Spinal cord (tissue), 10 donors: ENCODE results near the gene NDUFA13. TPM values are rescaled to one million over a fixed set of nuclear protein-coding genes. Genes with fewer than 3 reads are reported as not detected.

Experiments
- DNase-seq, 6 donors: peaks; one replicate each; pipeline versions ENCODE4 v3.0.0 to v3.0.0-alpha.2; 2013 to 2015; ENCODE audit warnings: low spot score in 6 of 6, low read depth in 4 of 6
- H3K27ac ChIP-seq: one replicate; pipeline ENCODE4 v1.5.1; 2013; ENCODE audit warnings: low read depth, low read length, control low read depth
- H3K27me3 ChIP-seq: one replicate; pipeline ENCODE4 v1.6.1; 2013; ENCODE audit warnings: low read length; ENCODE audit not compliant: control insufficient read depth, insufficient read depth
- H3K36me3 ChIP-seq: one replicate; pipeline ENCODE4 v1.6.1; 2013; ENCODE audit warnings: low read length; ENCODE audit not compliant: control insufficient read depth, insufficient read depth
- H3K4me1 ChIP-seq: one replicate; pipeline ENCODE4 v1.6.1; 2013; ENCODE audit warnings: low read length; ENCODE audit not compliant: control insufficient read depth, insufficient read depth
- H3K4me3 ChIP-seq: one replicate; pipeline ENCODE4 v1.5.1; 2013; ENCODE audit warnings: low read depth, low read length, control low read depth
- H3K9me3 ChIP-seq: one replicate; pipeline ENCODE4 v1.6.1; 2013; ENCODE audit warnings: low read length; ENCODE audit not compliant: control insufficient read depth, insufficient read depth
- WGBS: methylation state at CpG from one replicate; pipeline ENCODE4 v1.1.5; 2013; ENCODE audit warnings: missing lambda C conversion rate; ENCODE audit not compliant: insufficient coverage; 5-methylcytosine and 5-hydroxymethylcytosine counted together
- polyA plus RNA-seq, 2 donors: library from polyadenylated mRNA; unstranded; fragments of 120-200 nt; gene quantifications; one replicate each; pipeline ENCODE4 v1.2.1, GENCODE V29; 2013; ENCODE audit not compliant: insufficient read length in 2 of 2
- total RNA-seq, 2 donors: library from RNA; depleted of rRNA in 1 of 2; stranded (reverse); fragments of 120-200 nt in 1 of 2; fragments of >200 nt in 1 of 2; gene quantifications; one replicate each; pipeline versions ENCODE4 v1.2.3 to v1.2.4, GENCODE V29; 2013 to 2014
- donor health status: healthy.

The NDUFA13 gene
- total and polyA plus RNA-seq, 4 donors, result 103 to 393 (median 345) TPM

DNA sequence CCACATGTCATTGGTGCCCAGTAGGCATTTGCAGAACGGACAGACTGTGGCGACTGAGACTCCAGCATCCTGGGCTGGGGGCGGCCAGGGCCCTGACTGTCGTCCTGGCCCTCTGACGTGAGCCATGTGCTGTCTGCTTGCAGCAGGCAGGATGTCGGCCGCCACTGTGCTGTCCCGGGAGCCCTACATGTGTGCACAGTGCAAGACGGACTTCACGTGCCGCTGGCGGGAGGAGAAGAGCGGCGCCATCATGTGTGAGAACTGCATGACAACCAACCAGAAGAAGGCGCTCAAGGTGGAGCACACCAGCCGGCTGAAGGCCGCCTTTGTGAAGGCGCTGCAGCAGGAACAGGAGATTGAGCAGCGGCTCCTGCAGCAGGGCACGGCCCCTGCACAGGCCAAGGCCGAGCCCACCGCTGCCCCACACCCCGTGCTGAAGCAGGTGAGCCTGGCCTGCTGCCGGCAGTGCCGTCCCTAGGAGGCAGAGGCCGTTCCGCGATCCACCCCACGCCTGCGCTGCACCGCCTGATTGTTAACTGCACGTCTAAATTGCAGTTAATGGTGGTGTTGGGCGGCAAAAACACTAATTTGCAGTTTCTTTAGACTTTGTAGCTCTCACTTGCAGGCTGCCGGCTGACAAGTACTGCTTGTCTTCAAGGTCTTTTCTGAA, 14.9 kb upstream of the NDUFA13 start:
- 89% methylated on average over 34 of the region's 34 CpGs for WGBS
- Histone ChIP-seq H3K4me3 (no peak overlapping the region), H3K36me3 (peaks cover 98% of the 10 kb centered on the region), H3K27ac (no peak overlapping the region), H3K4me1 (no peaks in the 10 kb centered on the region), H3K9me3 (no peaks in the 10 kb centered on the region), H3K27me3 (no peaks in the 10 kb centered on the region)
- no peak for DNase-seq

DNA sequence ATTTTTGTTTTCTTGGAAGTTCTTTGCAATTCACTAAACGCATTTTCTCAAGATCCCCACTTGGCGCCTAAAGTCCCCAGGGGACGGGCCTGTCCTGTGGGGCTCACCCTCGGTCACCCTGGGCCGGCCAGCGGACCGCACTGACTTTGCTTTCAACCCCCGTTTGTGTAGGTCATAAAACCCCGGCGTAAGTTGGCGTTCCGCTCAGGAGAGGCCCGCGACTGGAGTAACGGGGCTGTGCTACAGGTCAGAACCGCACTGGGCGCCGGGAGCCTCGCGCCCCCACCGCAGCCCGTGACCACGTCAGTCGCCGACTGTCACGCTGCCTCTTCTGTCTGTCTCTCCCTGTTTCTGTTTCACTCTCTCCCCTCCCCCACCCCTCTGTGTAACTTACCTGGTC, 14.2 kb upstream of the NDUFA13 start:
- H3K36me3 ChIP-seq, result peaks cover 97% of the 10 kb centered on the region
- no peaks in the 10 kb centered on the region for H3K9me3 ChIP-seq
- no peak overlapping the region for H3K4me3 ChIP-seq
- DNase-seq, result no peak
- WGBS, result 90% methylated on average over 17 of the region's 26 CpGs
- H3K27ac ChIP-seq, result no peak overlapping the region
- no peaks in the 10 kb centered on the region for H3K4me1 ChIP-seq
- no peaks in the 10 kb centered on the region for H3K27me3 ChIP-seq

DNA sequence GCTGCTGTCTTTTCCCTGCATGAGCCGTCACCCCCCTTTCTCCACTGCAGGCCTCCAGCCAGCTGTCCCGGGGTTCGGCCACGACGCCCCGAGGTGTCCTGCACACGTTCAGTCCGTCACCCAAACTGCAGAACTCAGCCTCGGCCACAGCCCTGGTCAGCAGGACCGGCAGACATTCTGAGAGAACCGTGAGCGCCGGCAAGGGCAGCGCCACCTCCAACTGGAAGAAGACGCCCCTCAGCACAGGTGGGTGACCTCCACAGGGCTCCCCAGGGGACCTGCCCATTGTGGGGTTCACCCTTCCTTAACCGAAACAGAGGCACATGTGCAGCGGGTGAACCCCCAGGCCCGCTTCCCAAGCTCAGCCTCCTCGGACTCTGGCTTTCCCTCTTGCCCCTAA, 13.7 kb upstream of the NDUFA13 start:
- Histone ChIP-seq H3K9me3 (no peaks in the 10 kb centered on the region), H3K27me3 (no peaks in the 10 kb centered on the region), H3K36me3 (peaks cover 94% of the 10 kb centered on the region), H3K4me1 (no peaks in the 10 kb centered on the region), H3K4me3 (no peak overlapping the region), H3K27ac (no peak overlapping the region)
- WGBS, result 98% methylated on average over 19 of the region's 19 CpGs
- DNase-seq, result no peak

DNA sequence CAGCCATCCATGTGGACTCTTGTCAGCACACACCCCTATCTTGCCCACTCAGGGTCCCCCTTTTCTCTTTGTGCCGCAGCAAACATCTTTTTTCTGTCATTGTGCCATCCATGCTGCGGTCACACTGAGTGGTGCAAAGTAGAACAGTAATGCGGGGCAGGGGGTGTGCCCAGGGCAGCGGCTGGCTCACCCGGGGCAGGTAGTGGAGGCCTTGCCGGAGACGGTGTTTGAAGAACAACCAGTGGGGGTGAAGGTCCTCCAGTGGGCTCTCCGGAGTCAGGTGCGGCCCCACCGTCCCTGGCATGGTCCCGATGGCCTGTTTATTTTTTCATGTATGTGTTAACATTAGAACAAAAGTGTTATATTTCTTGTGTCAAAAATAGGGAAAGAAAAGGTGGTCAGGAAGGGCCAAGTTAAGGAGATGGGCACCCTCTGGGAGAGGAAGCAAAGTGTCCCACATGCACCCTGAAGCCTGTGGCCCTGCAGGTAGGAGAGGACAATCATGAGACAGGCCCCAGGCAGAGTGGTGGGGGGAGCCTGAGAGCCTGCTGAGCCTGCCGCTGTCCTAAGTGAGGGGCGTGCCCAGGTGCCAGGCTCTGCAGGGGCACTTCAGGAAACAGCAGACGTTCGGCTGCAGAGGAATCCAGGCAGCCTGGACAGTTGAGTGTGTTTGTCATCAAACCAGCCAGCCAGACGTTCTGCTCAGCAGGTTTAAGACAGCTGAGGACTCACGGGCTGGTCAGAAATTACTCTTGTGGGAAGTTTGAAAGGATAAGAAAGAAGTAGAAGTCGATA, 13.0 kb upstream of the NDUFA13 start:
- no peak for DNase-seq
- peaks cover 92% of the 10 kb centered on the region for H3K36me3 ChIP-seq
- 92% methylated on average over 18 of the region's 18 CpGs for WGBS
- no peaks in the 10 kb centered on the region for H3K27me3 ChIP-seq
- no peak overlapping the region for H3K4me3 ChIP-seq
- no peaks in the 10 kb centered on the region for H3K9me3 ChIP-seq
- H3K4me1 ChIP-seq, result no peaks in the 10 kb centered on the region
- H3K27ac ChIP-seq, result no peak overlapping the region

DNA sequence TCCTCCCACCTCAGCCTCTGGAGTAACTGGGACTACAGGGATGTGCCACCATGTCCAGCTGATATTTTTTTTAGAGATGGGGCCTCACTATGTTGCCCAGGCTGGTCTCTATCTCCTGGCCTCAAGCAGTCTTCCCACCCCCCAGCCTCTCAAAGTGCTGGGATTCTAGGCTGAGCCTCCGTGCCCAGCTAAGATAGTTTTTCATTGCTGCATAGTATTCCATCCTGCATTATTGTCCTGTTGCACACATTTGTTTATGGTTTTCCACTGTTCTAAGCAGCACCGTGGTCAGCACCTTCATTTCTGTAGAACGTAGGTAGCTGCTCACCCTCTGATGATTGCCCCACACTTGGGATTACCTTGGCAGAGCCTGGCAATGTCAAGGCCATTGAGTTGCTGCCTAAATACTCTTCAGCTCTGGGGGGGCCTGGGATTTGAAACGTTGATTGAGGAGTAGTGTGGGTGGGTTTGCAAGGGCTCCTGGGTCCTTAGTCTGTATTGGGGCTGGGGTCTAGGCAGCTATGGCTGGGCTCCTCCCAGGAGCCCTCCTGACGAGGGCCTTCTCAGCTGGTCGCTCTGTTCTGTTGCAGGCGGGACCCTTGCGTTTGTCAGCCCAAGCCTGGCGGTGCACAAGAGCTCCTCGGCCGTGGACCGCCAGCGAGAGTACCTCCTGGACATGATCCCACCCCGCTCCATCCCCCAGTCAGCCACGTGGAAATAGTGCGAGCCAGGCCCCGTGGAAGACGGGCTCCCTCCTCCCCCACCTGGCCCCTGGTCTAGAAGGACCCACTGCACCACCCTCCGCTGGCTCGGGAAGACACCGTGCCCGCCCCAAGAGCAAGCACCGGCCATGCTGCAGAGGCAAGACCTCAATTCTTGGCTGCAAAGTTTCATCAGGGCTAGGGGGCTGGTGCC, 11.0 kb upstream of the NDUFA13 start:
- no peaks in the 10 kb centered on the region for H3K4me1 ChIP-seq
- no peak overlapping the region for H3K4me3 ChIP-seq
- H3K27me3 ChIP-seq, result no peaks in the 10 kb centered on the region
- no peak for DNase-seq
- WGBS, result 93% methylated on average over 23 of the region's 23 CpGs
- H3K36me3 ChIP-seq, result peaks cover 76% of the 10 kb centered on the region
- H3K9me3 ChIP-seq, result no peaks in the 10 kb centered on the region
- H3K27ac ChIP-seq, result no peak overlapping the region

DNA sequence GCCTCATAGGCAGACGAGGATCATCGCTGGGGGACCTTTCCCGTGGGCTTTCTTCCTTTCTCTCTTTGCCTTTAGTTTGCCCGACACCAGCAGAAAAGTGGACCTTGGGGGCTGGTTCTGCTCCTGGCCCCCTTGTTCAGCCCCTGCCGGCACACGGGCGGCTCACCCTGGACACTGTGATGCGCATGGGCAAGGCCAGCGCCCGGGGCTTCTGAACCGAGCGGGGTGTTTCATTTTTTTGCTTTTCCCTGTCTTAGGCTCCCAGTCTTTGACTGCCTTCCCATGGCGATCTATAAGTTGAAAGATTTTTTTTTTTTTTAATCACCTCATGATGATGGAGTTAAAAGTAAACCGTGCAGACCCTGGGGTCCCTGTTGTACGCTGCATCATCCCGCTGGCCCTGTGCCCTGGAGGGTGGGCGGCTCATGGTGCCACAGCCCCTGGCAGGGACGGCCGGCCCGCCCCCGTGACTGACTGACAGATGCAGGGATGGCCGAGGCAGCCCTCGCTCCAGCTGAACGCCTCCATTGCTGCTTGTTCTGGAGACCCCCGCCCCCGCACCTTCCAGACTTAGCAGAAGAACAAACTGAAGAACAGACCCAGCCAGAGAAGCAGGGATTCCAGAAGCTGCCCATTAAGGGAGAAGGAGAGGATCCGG, 10.2 kb upstream of the NDUFA13 start:
- Histone ChIP-seq H3K9me3 (no peaks in the 10 kb centered on the region), H3K27ac (no peak overlapping the region), H3K27me3 (no peaks in the 10 kb centered on the region), H3K4me1 (no peaks in the 10 kb centered on the region), H3K36me3 (peaks cover 68% of the 10 kb centered on the region), H3K4me3 (no peak overlapping the region)
- WGBS, result 90% methylated on average over 20 of the region's 27 CpGs
- DNase-seq, result no peak

DNA sequence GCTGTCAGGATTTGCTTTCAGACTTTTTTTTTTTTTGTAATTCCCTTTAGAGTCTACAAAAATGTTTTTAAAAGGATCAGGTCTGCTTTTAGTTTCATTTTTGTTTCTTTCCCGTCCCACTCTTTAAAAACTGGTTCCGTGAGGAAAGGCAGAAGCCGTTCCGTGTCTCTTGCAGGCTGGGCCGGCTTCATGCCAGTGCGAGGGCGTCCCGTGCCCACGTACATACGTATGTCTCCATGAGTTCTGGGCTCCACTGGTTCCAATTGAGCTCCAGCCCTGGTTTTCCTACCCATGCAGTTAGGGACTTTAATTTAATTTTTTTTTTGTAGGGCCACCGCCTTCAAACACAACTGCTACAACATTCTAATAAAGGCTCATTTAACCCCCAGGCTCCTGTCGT, 9.4 kb upstream of the NDUFA13 start:
- H3K4me3 ChIP-seq, result no peak overlapping the region
- no peaks in the 10 kb centered on the region for H3K9me3 ChIP-seq
- WGBS, result 89% methylated on average over 9 of the region's 12 CpGs
- H3K27me3 ChIP-seq, result no peaks in the 10 kb centered on the region
- H3K36me3 ChIP-seq, result peaks cover 60% of the 10 kb centered on the region
- no peaks in the 10 kb centered on the region for H3K4me1 ChIP-seq
- no peak for DNase-seq
- H3K27ac ChIP-seq, result no peak overlapping the region

DNA sequence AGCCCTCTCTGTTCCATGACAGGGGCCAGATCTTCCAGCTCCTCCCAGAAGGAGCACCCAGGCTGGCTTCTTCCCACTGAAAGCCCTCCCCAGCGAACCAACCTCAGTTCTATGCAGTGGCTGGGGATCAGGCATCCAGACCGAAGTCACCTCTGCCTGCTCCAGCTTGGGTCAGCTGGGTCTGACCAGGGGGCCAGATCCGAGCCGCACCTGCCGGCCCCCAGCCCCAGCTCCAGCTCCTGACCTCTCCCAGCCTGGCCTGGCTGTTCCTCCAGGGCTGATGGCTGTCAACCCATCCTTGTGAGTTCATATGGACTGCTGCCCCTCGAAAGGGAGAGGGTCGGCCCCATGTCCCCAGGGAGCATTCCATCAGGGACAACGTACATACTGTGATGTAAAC, 8.7 kb upstream of the NDUFA13 start:
- Histone ChIP-seq H3K27me3 (no peaks in the 10 kb centered on the region), H3K4me3 (no peak overlapping the region), H3K27ac (no peak overlapping the region), H3K36me3 (peaks cover 52% of the 10 kb centered on the region), H3K9me3 (no peaks in the 10 kb centered on the region), H3K4me1 (no peaks in the 10 kb centered on the region)
- no peak for DNase-seq
- WGBS, result 93% methylated on average over 8 of the region's 8 CpGs

DNA sequence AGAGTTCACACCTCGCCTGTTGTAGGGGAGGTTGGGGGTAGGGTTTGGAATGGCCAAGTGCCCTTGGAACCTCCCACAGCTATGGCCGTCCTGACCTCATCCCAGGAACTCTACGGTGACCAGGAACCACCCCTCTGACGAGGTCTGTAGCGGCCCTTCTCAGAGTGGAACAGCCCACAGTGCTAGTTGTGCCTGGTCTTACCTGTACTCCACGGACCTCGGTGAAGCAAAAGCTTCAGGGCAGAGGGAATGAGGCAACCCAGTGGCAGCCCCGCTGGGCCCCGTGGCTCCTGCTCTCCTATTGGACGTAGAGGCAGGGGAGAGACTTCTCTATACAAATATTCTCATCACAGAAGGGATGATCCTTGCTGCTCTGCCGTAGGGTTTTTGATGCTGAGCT, 7.8 kb upstream of the NDUFA13 start:
- H3K9me3 ChIP-seq, result no peaks in the 10 kb centered on the region
- peaks cover 3% of the 10 kb centered on the region for H3K4me1 ChIP-seq
- H3K36me3 ChIP-seq, result peaks cover 44% of the 10 kb centered on the region
- no peak for DNase-seq
- H3K27ac ChIP-seq, result no peak overlapping the region
- 78% methylated on average over 7 of the region's 11 CpGs for WGBS
- no peak overlapping the region for H3K4me3 ChIP-seq
- H3K27me3 ChIP-seq, result no peaks in the 10 kb centered on the region
